Erythroblast (primary cell): ENCODE results near the gene DTX1.

Source experiments
- GATA1 ChIP-seq: IDR thresholded peaks from 2 replicates; pipeline ENCODE4 v1.6.1; 2011; ENCODE audit warnings: low read depth, mild to moderate bottlenecking, control low read depth, low read length, moderate library complexity
- POLR2A ChIP-seq: IDR thresholded peaks from 2 replicates; pipeline ENCODE4 v1.6.1; 2011; ENCODE audit warnings: mild to moderate bottlenecking, low read length

DNA sequence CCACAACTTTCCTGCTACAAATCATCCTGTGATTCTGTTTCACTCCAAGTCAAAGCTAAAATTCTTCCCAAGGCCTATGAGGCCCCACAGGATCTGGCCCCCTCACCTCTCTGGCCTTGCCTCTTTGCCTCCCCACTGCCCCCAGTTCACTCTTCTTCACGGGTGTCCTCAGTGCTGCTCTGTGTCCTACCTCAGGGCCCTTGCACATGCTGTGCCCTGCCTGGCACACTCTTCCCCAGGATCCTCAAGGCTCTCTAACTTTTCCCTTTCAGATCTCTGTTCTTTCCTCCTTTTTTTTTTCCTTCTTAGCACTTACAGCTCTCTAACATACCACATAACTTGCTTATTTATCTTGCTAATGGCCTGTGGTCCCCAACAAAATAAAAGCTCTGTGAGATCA, 49.8 kb downstream of the DTX1 start:
- TF ChIP-seq POLR2A (no peak), GATA1 (no peak)
